ENCODE results near the gene MTUS2.

Gene MTUS2

DNA sequence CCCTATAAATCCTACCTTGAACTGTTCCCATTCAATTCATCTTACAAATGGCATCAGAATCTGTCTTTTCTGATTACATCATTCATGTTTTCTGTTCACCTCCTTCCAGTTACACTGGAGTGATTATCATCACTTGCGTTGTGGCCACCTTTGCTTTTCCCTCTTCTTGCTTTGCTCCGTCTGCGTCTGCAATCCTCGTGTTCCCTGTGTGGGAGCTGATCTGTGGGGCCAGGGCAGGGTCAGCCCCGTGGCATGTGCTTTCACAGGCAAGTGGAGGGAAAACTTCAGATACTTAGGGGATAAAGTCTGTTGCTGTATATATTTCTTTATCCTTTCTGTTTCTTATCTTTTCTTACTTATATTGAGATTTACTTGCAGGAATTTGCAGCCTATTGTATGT, 497.7 kb downstream of the MTUS2 start:
- H3K4me1 ChIP-seq (ENCODE audit: control extremely low read depth in 1 of 4, control insufficient read depth in 4 of 4, insufficient read depth in 4 of 4, low read length in 3 of 4) = no peaks in the 10 kb centered on the region
- H3K27ac ChIP-seq (ENCODE audit: insufficient read depth in 1 of 2, low read depth in 1 of 2, low read length in 2 of 2, poor library complexity in 1 of 2, severe bottlenecking in 2 of 2) = no peak overlapping the region
- H3K9me3 ChIP-seq (ENCODE audit: control extremely low read depth in 1 of 5, control insufficient read depth in 4 of 5, insufficient read depth in 2 of 5, low read depth in 1 of 5, low read length in 4 of 5) = peaks cover 0 to 2% (median 0%) of the 10 kb centered on the region in 5 experiments
- no peak overlapping the region for H3K4me3 ChIP-seq (ENCODE audit: control insufficient read depth in 1 of 7, extremely low read depth in 1 of 7, insufficient read depth in 4 of 7, low read depth in 2 of 7, low read length in 6 of 7)
- H3K36me3 ChIP-seq (ENCODE audit: control insufficient read depth in 4 of 4, insufficient read depth in 4 of 4, low read length in 3 of 4) = no peaks in the 10 kb centered on the region
- WGBS (ENCODE audit: insufficient coverage) = 100% methylated on average over 1 of the region's 5 CpGs
- POLR2A ChIA-PET = no interaction called here
- CTCF ChIA-PET = no interaction called here
- no peak for DNase-seq
- peaks cover 0 to 2% (median 2%) of the 10 kb centered on the region in 5 experiments for H3K27me3 ChIP-seq (replicated peaks in 2 of 5; ENCODE audit: control insufficient read depth in 4 of 5, insufficient read depth in 5 of 5, low read length in 4 of 5)

DNA sequence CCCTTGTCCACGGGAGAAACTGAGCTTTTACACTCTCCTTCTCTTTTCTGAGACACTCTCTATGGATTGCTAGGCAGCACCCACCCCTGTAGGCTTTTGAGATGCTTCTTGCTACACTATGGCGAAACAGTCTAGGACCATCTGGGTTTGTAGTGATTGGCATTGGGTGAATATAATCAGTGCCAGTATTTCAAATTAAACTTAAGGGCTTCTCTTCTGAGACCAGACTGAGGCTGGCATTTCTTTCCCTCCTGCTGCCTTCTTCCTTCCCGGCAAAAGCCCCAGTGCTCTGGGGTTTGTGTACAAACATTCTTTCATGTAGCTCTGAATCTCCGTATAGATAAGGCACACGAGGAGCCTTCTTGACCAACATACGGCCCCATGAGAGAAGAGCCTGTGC, 498.6 kb downstream of the MTUS2 start:
- CTCF ChIA-PET = no interaction called here
- 79% methylated on average over 6 of the region's 6 CpGs for WGBS (ENCODE audit: insufficient coverage)
- DNase-seq = no peak

DNA sequence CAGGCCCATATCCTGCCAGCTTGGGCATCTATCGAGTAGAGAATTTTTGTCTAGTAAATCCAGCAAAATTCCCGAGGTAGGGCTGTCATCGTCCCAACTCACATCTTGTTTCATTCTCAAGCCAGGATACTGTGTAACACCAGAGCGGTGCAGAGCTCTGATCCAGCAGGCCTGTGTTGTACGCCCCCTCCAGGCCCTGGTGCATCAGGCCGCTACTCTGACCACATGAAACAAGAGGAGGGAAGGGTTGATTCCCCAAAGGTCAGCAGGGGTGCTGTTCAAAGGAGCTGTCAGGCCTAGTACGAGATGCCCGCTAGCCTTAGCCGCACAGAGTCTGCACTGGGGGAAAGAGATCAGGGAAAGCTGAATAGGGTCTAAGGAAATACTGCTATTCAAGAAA, 499.3 kb downstream of the MTUS2 start:
- DNase-seq = no peak
- peaks cover 0 to 2% (median 0%) of the 10 kb centered on the region in 5 experiments for H3K27me3 ChIP-seq (replicated peaks in 2 of 5; ENCODE audit: control insufficient read depth in 4 of 5, insufficient read depth in 5 of 5, low read length in 4 of 5)
- H3K9me3 ChIP-seq (ENCODE audit: control extremely low read depth in 1 of 5, control insufficient read depth in 4 of 5, insufficient read depth in 2 of 5, low read depth in 1 of 5, low read length in 4 of 5) = peaks cover 0 to 2% (median 0%) of the 10 kb centered on the region in 5 experiments
- POLR2A ChIA-PET = no interaction called here
- WGBS (ENCODE audit: insufficient coverage) = 94% methylated on average over 9 of the region's 9 CpGs
- CTCF ChIA-PET = no interaction called here
- H3K4me1 ChIP-seq (ENCODE audit: control extremely low read depth in 1 of 4, control insufficient read depth in 4 of 4, insufficient read depth in 4 of 4, low read length in 3 of 4) = no peaks in the 10 kb centered on the region
- no peaks in the 10 kb centered on the region for H3K36me3 ChIP-seq (ENCODE audit: control insufficient read depth in 4 of 4, insufficient read depth in 4 of 4, low read length in 3 of 4)
- no peak overlapping the region for H3K4me3 ChIP-seq (ENCODE audit: control insufficient read depth in 1 of 7, extremely low read depth in 1 of 7, insufficient read depth in 4 of 7, low read depth in 2 of 7, low read length in 6 of 7)
- no peak overlapping the region for H3K27ac ChIP-seq (ENCODE audit: insufficient read depth in 1 of 2, low read depth in 1 of 2, low read length in 2 of 2, poor library complexity in 1 of 2, severe bottlenecking in 2 of 2)

More for the DNA sequence above, 498.6 kb downstream of the MTUS2 start:
- peaks cover 0 to 2% (median under 1%) of the 10 kb centered on the region in 5 experiments for H3K27me3 ChIP-seq (replicated peaks in 2 of 5; ENCODE audit: control insufficient read depth in 4 of 5, insufficient read depth in 5 of 5, low read length in 4 of 5)
- peaks cover 0 to 2% (median 0%) of the 10 kb centered on the region in 5 experiments for H3K9me3 ChIP-seq (ENCODE audit: control extremely low read depth in 1 of 5, control insufficient read depth in 4 of 5, insufficient read depth in 2 of 5, low read depth in 1 of 5, low read length in 4 of 5)
- H3K36me3 ChIP-seq (ENCODE audit: control insufficient read depth in 4 of 4, insufficient read depth in 4 of 4, low read length in 3 of 4) = no peaks in the 10 kb centered on the region
- no peak overlapping the region for H3K27ac ChIP-seq (ENCODE audit: insufficient read depth in 1 of 2, low read depth in 1 of 2, low read length in 2 of 2, poor library complexity in 1 of 2, severe bottlenecking in 2 of 2)
- H3K4me3 ChIP-seq (ENCODE audit: control insufficient read depth in 1 of 7, extremely low read depth in 1 of 7, insufficient read depth in 4 of 7, low read depth in 2 of 7, low read length in 6 of 7) = no peak overlapping the region
- H3K4me1 ChIP-seq (ENCODE audit: control extremely low read depth in 1 of 4, control insufficient read depth in 4 of 4, insufficient read depth in 4 of 4, low read length in 3 of 4) = no peaks in the 10 kb centered on the region
- POLR2A ChIA-PET = no interaction called here

DNA sequence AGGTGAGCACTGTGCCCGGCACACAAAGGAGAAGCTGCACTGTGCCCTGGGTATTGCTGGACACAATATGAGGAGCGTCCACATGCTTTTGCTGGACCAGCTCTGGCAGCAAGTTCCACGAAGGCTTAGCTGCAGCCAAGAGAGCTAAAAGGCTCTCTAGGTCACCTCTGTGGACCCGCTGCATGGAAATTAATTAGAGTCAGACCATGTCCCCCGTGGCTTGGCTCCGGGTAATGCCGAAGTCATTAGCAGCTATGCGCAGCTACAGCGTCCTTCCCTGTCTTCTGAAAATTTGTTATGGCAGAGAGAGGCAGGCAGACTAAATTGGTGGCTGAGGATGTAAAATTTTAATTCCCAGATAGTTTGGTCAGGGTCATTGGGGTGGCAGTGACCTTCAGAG, 503.8 kb downstream of the MTUS2 start:
- peaks cover 0 to 2% (median 0%) of the 10 kb centered on the region in 5 experiments for H3K9me3 ChIP-seq (ENCODE audit: control extremely low read depth in 1 of 5, control insufficient read depth in 4 of 5, insufficient read depth in 2 of 5, low read depth in 1 of 5, low read length in 4 of 5)
- no peak overlapping the region for H3K4me3 ChIP-seq (ENCODE audit: control insufficient read depth in 1 of 7, extremely low read depth in 1 of 7, insufficient read depth in 4 of 7, low read depth in 2 of 7, low read length in 6 of 7)
- no peaks in the 10 kb centered on the region for H3K4me1 ChIP-seq (ENCODE audit: control extremely low read depth in 1 of 4, control insufficient read depth in 4 of 4, insufficient read depth in 4 of 4, low read length in 3 of 4)
- no peak overlapping the region for H3K27ac ChIP-seq (ENCODE audit: insufficient read depth in 1 of 2, low read depth in 1 of 2, low read length in 2 of 2, poor library complexity in 1 of 2, severe bottlenecking in 2 of 2)
- CTCF ChIA-PET = no interaction called here
- 95% methylated on average over 9 of the region's 9 CpGs for WGBS (ENCODE audit: insufficient coverage)
- POLR2A ChIA-PET = interaction anchor here (0.6 kb wide), 1 partner anchor 26 kb away, joined by 5 read pairs; no protein-coding TSS in a partner anchor
- H3K27me3 ChIP-seq (replicated peaks in 2 of 5; ENCODE audit: control insufficient read depth in 4 of 5, insufficient read depth in 5 of 5, low read length in 4 of 5) = peaks cover 0 to 2% (median 0%) of the 10 kb centered on the region in 5 experiments
- no peaks in the 10 kb centered on the region for H3K36me3 ChIP-seq (ENCODE audit: control insufficient read depth in 4 of 4, insufficient read depth in 4 of 4, low read length in 3 of 4)
- DNase-seq = no peak

DNA sequence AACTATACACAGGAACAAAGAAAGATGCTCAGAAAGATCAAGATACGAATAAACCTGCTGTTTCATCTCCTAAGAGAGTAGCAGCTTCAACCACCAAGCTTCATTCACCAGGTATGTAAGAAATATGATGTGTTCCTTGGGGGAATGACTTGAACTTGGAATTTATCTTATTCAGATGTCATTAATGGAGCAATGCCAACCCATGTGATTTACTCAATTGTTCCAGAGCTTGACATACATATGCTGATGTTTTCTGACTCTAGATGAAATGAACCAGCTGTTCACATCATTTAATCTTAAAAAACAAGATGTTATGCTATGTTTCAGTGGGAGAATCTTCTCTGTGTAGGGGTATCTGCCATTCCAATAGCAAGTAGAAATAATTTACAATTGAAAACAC, 504.5 kb downstream of the MTUS2 start:
- Histone ChIP-seq H3K27ac (ENCODE audit: insufficient read depth in 1 of 2, low read depth in 1 of 2, low read length in 2 of 2, poor library complexity in 1 of 2, severe bottlenecking in 2 of 2) (no peak overlapping the region), H3K4me3 (ENCODE audit: control insufficient read depth in 1 of 7, extremely low read depth in 1 of 7, insufficient read depth in 4 of 7, low read depth in 2 of 7, low read length in 6 of 7) (no peak overlapping the region), H3K27me3 (replicated peaks in 2 of 5; ENCODE audit: control insufficient read depth in 4 of 5, insufficient read depth in 5 of 5, low read length in 4 of 5) (no peaks in the 10 kb centered on the region), H3K4me1 (ENCODE audit: control extremely low read depth in 1 of 4, control insufficient read depth in 4 of 4, insufficient read depth in 4 of 4, low read length in 3 of 4) (no peaks in the 10 kb centered on the region), H3K9me3 (ENCODE audit: control extremely low read depth in 1 of 5, control insufficient read depth in 4 of 5, insufficient read depth in 2 of 5, low read depth in 1 of 5, low read length in 4 of 5) (peaks cover 0 to 2% (median 0%) of the 10 kb centered on the region in 5 experiments), H3K36me3 (ENCODE audit: control insufficient read depth in 4 of 4, insufficient read depth in 4 of 4, low read length in 3 of 4) (no peaks in the 10 kb centered on the region)
- WGBS (ENCODE audit: insufficient coverage) = no CpG with 5 or more reads among the region's 1 CpG
- ChIA-PET POLR2A (no interaction called here), CTCF (no interaction called here)
- no peak for DNase-seq

DNA sequence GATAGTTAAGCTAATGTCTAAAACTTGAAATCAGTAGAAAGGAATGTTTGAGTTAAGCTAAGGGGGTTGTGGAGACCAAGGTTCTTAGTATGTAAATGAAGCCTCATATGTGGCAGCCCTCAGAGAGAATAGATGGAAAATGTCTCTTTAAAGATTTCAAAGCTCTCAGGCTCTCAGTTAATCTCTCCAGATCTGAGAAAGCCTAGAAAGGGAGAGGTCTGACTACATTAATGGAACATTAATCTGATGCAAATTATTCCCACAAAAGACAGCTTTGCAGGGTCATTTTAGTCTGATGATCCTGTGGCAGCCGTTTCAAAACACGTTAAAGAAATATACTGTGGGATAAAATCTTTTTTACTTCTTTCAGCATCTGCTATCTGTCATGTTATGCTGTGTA, 508.4 kb downstream of the MTUS2 start:
- H3K4me3 ChIP-seq (ENCODE audit: control insufficient read depth in 1 of 7, extremely low read depth in 1 of 7, insufficient read depth in 4 of 7, low read depth in 2 of 7, low read length in 6 of 7) = no peak overlapping the region
- no peaks in the 10 kb centered on the region for H3K9me3 ChIP-seq (ENCODE audit: control extremely low read depth in 1 of 5, control insufficient read depth in 4 of 5, insufficient read depth in 2 of 5, low read depth in 1 of 5, low read length in 4 of 5)
- no peak overlapping the region for H3K27ac ChIP-seq (ENCODE audit: insufficient read depth in 1 of 2, low read depth in 1 of 2, low read length in 2 of 2, poor library complexity in 1 of 2, severe bottlenecking in 2 of 2)
- no CpG with 5 or more reads among the region's 2 CpGs for WGBS (ENCODE audit: insufficient coverage)
- POLR2A ChIA-PET = no interaction called here
- no peaks in the 10 kb centered on the region for H3K27me3 ChIP-seq (replicated peaks in 2 of 5; ENCODE audit: control insufficient read depth in 4 of 5, insufficient read depth in 5 of 5, low read length in 4 of 5)
- no peak for DNase-seq
- H3K4me1 ChIP-seq (ENCODE audit: control extremely low read depth in 1 of 4, control insufficient read depth in 4 of 4, insufficient read depth in 4 of 4, low read length in 3 of 4) = no peaks in the 10 kb centered on the region
- no peaks in the 10 kb centered on the region for H3K36me3 ChIP-seq (ENCODE audit: control insufficient read depth in 4 of 4, insufficient read depth in 4 of 4, low read length in 3 of 4)
- CTCF ChIA-PET = interaction anchor here (1.4 kb wide), 1 partner anchor 11 kb away, joined by 3 read pairs; no protein-coding TSS in a partner anchor

DNA sequence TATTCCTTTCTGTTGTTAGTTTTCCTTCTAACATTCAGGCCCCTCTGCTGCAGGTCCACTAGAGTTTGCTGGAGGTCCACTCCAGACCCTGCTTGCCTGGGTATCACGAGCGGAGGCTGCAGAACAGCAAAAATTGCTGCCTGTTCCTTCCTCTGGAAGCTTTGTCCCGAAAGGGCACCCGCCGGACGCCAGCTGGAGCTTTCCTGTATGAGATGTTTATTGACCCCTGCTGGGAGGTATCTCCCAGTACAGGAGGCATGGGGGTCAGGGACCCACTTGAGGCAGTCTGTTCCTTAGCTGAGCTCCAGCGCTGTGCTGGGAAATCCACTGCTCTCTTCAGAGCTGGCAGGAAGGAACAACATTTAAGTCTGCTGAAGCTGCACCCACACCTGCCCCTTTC, 516.2 kb downstream of the MTUS2 start:
- CTCF ChIA-PET = no interaction called here
- H3K36me3 ChIP-seq (ENCODE audit: control insufficient read depth in 4 of 4, insufficient read depth in 4 of 4, low read length in 3 of 4) = no peaks in the 10 kb centered on the region
- H3K27me3 ChIP-seq (replicated peaks in 2 of 5; ENCODE audit: control insufficient read depth in 4 of 5, insufficient read depth in 5 of 5, low read length in 4 of 5) = no peaks in the 10 kb centered on the region
- DNase-seq = no peak
- no peaks in the 10 kb centered on the region for H3K4me1 ChIP-seq (ENCODE audit: control extremely low read depth in 1 of 4, control insufficient read depth in 4 of 4, insufficient read depth in 4 of 4, low read length in 3 of 4)
- no peaks in the 10 kb centered on the region for H3K9me3 ChIP-seq (ENCODE audit: control extremely low read depth in 1 of 5, control insufficient read depth in 4 of 5, insufficient read depth in 2 of 5, low read depth in 1 of 5, low read length in 4 of 5)
- H3K4me3 ChIP-seq (ENCODE audit: control insufficient read depth in 1 of 7, extremely low read depth in 1 of 7, insufficient read depth in 4 of 7, low read depth in 2 of 7, low read length in 6 of 7) = no peak overlapping the region
- H3K27ac ChIP-seq (ENCODE audit: insufficient read depth in 1 of 2, low read depth in 1 of 2, low read length in 2 of 2, poor library complexity in 1 of 2, severe bottlenecking in 2 of 2) = no peak overlapping the region
- POLR2A ChIA-PET = no interaction called here
- 79% methylated on average over 7 of the region's 7 CpGs for WGBS (ENCODE audit: insufficient coverage)

Data from common myeloid progenitor, CD34-positive (primary cell).